ENCODE results near the gene EXD3.
"Not testable (repeated sequence)": the region's sequence is repeated elsewhere in the genome, so short reads cannot be mapped to it uniquely, and the experiment has no call there.

Gene EXD3

DNA sequence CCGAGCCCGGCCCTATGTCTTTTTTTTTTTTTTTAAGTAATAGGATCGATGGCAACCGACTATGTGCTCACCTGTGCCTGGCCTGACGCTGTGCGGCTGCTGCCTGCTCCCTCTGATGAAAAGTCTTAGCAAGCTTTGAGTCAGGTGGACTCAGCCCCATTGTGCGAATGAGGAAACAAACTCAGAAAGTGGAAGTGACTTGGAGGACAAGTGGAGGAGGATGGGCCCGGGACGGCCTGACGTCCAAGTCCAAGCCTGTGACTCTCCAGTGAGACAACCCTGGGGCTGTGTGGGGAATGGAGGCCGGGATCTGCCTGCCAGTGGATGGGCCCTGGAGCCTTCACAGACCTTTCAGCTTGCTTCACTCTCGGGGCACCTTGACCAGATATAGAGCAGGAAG lies 57.9 kb downstream of the EXD3 start:
- DNase-seq (ENCODE audit: low read depth): no peak

DNA sequence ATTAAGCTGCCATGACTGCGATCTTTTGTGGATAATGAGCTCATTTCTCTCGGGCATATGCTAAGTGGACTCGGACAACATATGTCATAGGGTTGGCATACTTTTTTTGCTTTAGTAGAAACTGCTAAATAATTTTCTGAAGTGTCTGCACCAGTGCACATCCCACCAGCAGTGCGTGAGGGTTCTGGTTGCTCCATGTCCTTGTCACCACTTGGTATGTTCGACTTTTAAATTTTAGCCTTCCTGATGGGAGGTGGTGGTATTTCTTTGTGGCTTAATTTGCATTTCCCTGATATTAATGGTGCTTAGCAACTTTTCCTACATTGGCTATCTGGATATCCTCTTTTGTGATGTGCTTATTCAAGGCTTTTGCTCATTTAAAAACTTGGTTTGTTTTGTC lies 63.1 kb downstream of the EXD3 start:
- no peak for DNase-seq (ENCODE audit: low read depth)

DNA sequence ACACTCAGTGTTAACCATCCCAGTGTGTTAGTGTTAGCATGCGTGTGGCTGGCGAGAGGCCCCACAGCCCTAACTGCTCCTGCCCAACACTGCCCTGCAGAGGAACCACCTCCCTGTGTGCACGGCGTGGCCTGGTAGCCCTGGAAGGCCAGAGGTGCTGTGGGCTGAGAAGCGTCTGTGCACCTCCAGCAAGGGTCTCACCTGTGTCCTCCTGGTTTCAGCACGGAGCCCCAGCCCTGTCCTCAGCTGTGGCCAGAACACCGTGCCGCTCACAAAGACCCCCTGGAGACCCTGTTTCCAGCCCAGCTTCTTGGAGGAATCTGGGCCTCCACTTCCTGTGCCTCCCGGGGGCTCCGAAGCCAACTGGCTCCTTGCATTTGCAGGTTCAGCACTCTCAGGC lies 64.8 kb downstream of the EXD3 start:
- no peak for DNase-seq (ENCODE audit: low read depth)

DNA sequence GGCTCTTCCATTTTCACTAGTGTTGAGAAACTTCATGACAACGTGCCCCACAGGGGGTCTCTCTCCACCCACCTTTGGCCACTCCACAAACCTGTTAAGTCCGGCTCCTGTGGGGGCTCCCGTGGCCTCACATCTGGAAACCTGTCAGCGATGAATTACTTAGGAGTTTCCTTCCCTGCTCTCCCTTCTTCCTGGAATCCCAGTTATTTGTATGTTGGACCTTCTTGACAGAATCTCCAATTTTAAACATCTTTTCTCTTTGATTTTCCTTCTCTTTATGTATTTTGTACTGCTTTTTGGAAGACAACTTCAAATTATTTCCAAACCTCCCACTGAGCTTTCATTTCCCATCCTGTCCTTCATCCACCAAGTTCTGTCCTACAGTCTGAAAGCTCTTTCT lies 65.8 kb downstream of the EXD3 start:
- DNase-seq (ENCODE audit: low read depth): no peak

DNA sequence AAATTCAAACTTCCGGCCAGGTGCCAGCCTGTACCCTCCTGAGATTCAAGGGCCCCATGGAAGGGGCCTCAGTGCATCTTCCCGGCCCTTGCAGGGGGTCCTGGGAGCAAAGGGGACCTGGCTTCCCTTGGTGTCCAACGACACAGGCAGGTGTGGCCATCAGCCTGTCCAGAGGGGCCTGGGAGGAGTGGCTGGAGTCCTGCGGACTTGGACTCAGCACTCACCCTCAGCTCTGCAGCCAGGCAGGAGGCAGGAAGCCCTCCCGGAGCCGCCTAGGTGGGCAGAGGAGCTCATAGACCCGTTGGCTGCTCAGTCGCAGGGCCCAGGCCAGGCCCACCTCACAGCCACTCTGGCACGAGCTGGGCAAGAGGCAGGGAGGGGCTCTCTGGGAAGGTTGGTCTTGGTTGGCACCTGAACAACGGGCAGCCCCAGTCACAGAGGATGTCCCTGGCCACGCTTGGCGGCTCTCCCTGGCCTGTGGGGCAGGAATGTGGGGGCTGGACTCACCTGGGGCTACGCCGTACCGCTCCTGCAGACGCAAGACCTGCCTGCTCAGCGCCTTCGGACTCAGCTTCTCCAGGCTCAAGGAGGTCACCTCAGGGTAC lies 67.1 kb downstream of the EXD3 start:
- DNase-seq (ENCODE audit: low read depth): no peak

DNA sequence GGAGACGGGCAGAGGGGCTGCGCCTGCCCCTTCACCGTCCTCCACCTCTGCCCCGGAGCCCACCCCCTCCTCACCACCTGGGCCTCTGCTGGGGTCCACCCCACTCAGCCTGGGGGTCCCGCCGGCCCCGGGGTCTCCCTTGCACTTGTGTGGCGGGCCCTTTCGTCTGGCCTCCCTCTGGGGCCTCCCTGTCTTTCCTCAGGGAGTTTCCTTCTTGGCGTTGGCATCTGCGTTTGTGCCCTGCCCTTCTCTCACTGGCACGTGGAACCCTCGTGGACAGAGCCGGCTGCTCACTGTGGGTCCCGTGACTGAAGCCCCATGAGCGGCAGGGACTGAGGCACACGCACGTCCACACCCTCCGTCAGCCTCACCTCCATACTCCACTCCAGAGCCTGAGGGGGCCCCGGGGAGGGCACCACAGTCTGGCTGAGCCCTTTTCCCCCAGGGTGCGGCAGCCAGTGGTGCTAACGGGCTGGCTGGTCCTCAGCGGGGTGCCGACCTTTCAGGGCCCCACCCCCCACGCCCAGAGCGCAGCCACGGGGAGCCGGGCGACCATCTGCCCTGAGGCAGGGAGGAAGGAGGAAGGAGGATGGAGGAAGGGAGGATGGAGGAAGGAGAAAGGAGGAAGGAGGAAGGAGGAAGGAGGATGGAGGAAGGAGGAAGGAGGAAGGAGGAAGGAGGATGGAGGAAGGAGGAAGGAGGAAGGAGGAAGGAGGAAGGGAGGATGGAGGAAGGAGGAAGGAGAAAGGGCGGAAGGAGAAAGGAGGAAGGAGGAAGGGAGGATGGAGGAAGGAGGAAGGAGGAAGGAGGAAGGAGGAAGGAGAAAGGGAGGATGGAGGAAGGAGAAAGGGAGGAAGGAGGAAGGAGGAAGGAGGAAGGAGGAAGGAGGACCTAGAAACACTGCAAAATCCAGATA lies 67.9 kb downstream of the EXD3 start:
- no peak for DNase-seq (ENCODE audit: low read depth)

DNA sequence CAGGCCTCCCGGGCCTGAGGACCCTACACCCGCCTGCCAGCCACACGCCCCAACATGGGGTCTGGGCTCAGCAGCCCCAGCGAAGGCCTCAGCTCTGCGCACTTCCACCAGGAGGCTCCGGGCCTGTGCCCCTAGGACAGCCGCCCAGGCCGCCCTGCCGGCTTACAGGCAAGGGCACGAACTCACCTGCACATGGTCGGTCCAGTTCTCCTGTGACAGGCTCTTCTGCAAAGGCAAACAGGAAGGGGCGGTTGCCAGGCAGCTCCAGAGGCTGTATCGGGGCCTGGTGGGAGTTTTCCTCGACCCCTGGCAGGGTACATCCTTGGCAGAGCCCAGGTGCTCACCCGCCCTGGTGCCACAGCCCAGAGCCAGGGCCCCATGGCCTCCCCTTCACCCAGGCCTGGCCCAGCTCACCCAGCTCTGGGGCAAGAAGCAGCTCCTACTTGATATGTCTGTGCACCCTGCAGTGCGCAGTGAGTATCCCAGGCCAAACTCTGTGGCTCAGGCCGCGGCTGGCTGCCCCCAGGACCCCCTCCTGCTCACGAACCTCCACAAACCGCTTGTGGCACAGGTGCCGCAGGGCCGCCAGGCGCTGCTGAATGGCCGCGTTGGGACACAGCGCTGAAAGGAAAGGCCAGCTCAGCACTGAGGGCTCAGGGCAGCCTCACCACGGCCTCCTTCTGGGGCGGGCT lies 68.7 kb downstream of the EXD3 start:
- no peak for DNase-seq (ENCODE audit: low read depth)

DNA sequence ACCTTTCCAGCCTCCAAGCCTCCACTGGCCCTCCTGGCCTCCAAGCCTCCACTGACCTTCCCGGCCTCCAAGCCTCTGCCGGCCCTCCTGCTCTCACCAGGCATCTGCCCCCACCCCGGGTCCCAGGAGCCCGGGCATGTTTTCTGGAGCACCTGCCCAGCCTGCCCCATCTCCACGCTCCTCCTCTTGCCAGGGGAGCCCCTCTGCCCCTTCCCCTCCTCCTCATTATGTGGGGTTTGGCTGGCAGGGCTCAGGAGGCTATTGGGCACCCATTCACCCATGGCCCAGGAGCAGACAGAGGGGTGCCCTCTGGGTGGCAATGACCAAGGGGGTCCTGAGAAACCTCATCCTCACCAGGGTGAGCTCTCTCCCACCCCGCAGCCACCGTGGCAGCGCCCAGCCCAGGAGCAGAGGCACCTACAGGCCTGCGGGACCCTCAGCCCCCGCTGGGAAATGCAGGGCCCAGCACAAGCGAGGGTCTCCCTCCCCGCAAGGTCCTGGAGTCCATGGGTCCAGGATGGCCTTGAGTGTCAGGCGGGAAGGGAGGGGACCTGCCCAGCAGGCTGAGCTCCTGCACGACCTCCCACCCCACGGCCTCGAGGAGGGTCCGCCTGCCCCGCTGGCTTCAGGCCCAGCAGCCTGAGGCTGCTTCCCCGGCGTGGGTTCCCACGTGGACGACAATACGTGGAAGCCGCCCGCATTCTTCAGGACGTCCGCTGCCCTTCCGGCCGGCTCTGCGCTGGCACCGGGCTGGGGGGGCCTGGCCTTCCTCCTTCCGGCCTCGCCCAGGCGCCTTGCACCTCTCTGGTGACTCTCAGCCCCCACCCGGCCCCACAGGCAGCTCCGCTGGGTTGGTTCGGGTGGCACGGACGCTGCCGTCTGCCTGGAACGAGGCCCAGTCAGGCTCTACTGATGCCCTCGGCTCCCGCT lies 69.5 kb downstream of the EXD3 start:
- no peak for DNase-seq (ENCODE audit: low read depth)

DNA sequence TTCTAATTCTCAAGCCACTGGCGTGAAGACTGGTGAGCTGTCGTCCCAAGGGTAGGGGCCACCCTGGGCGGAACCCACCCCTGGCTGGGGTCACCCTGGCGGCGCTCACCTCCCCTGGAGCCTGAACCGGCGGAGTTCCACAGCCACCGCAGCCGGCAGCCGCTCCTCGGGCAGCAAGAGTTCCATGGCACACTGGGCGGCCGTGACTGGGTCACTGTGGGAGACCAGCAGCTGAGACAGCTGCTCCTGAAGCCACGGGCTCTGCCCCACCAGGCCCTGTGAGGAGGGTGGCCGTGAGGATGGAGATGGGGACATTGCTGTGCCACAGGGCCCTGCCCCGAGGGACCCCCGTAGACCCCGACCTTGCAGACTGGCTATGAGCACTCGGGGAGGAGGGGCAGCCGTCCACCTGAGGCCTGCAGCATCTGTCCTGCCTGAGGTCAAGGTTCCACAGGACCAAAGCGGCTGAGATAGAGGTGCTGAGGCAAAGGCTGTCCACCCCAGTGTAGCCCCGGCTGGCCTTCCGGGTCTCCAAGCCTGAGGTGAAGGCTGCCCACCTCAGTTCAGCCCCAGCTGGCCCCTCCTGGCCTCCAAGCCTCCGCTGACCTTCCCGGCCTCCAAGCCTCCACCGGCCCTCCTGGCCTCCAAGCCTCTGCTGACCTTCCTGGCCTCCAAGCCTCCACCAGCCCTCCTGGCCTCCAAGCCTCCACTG lies 70.3 kb downstream of the EXD3 start:
- no peak for DNase-seq (ENCODE audit: low read depth)

DNA sequence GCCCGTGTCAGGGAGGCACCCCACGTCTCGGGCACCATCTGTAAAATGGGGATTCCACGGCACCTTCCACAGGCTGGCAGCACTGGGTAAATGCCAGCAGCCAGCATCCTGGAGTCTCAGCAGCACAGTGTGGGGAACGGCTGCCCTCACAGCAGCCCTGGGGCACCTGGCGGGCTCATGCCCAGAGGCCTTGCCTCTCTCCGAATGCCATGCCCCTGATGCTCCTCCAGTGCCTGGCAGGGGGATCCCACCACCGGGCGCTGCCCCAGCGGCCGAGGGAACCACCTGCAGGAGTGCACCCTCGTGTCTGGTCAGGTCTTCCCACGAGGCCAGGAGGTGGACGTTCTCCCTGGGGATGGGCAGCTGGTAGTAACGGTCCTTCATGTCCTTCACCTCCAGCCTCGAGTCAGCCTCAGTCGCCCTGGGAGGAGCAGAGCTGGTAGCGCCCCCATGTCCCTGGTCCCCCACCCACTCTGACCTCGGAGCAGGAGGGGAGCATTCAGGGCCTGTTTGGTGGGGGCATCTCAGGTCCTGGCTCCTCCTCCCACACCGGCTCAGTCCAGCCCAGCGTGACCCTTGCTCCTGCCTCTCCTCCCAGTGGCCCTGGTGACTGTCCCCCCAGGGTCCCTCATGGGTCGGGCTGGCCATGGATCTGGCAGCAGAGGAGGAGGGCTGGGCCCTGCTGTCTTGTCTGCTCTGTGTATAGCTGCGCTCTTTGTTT lies 71.0 kb downstream of the EXD3 start:
- no peak for DNase-seq (ENCODE audit: low read depth)

DNA sequence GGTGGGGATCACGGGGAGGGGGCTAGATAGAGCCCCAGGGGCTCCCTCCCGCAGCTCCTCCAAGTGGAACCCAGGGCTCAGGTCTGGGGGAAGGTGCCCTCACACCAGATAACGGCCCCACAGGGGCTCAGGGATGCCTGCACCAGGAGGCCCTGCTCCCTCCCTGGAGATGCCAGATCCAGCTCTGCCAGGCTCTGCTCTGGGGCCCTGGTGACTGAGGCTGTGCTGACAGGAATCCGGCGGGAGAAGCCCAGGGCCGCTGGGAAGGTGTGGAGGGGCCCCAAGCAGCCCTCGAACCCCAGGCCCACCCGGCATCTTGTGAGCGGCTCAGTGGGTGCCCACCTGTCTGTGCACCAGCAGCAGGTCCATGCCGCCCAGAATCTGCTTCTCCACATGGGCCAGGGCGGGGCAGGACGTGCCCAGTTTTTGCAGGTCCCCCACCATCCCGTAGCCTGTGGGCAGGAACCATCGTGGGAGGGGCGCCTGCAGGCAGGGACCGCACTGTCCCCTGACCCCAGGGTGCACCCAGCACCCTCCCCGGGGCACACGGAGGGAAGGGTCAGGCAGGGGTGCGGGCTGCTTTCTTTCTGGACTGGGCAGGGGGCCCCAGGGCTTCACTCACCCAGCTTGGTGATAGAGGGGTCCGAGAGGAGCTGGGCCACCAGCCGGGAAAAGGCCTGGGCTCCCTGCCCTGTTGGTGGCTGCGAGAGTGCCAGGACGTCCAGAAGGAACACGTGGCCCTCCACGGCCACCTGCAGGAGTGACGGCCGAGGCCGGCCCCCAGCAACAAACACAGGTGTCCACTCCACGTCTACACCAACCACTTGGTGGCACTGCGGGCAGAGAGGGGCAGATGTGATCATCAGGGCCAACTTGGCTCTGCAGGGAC lies 72.0 kb downstream of the EXD3 start:
- DNase-seq (ENCODE audit: low read depth): no peak

DNA sequence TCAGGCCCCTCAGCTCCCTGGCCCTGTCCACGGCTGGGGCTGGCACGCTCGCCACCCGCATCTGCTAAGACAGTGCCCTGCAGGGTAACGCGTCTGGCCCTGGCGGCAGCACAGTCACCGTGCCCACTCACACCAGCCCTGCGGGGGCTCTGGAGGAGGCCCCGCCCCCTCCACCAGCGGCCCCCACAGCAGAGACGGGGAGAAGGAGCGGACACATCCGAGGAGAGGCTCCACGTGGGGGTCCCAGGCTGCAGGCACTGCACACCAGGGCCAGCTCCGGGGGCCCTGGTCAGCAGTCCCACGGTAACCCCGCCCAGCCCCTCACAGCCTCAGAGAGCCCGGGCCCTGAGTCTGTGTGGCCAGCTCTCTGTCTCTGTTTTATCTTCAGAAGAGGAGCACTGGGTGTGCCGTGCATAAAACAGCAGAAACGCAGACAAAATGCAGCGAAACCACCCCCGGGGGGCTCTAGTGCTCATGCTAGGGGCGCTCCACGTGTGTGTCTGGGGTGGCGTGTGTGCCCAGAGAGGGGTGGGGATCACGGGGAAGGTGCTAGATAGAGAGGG lies 73.4 kb downstream of the EXD3 start:
- DNase-seq (ENCODE audit: low read depth): no peak

DNA sequence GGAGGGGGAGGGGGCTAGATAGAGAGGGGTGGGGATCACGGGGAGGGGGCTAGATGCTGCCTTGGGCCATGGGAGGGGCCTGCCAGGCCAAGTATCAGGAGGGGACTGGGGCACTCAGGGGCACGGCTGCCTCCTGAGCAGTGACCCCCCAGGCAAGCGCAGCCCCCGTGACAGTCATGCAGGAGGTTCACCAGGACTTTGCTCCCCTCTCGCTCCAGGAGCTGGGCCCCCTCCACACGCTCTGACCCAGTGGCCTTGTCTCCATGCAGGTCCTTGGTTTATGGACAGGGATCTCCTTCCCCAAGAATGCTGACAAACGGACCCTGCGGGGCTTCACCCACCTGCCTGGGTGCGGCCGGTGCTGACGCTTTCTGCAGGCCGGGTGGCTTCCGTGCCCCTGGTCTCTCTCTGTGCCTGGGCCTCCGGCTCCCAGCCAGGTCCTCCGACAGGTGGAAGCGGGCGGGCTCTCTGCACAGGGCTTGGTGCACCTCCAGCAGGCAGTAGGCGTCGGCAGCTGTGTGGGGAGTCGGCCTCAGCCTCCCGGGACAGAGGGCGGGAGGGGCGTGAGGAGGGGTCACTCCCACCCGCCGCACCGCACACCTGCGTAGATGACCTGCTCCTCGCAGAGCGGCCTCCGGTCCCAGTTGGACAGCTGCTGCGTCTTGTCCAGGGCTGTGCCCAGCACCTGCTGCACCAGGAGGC lies 74.0 kb downstream of the EXD3 start:
- DNase-seq (ENCODE audit: low read depth): no peak

DNA sequence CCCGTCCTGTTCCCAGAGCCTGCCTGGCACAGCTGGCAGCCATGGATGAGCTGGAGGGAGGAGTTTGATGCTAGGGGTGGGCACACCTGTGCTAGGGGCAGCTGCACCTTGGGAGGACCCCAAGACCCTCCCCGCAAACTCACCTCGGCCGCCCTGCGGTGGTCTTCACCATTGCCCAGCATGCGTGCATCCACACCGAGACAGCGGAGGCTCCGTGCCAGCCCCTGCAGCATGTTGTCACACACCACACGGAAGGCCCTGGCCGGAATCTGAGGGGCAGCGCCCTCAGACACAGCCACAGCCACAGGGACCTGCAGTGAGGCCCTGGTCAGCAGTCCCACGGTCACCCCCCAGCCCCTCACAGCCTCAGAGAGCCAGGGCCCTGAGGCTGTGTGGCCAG lies 75.0 kb downstream of the EXD3 start:
- DNase-seq (ENCODE audit: low read depth): no peak

DNA sequence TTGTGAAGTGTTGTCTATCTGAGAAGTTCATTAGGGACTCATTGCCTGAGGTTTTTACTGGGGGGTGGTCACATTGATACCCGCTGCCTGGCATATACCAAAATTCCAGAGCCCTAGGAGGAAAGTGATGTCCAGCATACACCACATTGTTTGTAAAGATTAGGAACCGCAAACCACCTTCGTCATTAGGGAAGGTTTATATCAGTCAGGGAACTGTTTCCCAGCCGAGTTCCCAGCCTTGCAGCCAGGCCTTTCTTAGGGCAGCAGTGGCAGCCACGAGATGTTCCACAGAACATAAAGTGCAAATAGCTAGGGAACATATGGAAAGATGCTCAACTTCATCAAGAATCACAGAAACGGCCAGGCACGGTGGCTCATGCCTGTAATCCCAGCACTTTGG lies 80.5 kb downstream of the EXD3 start:
- DNase-seq (ENCODE audit: low read depth): no peak

DNA sequence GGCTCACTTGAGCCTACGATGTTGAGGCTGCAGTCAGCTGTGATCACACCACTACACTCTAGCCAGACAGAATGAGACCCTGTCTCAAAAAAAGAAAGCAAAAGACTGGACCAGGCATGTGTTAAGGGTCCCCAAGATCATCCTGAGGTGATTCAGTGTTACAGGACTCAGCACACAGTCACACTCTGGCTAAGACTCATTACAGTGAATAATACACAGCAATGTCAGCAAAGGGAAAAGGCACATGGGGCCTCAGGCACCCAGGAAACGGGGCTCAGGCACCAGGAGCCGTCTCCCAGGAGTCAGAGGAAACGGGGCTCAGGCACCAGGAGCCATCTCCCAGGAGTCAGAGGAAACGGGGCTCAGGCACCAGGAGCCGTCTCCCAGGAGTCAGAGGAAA lies 81.7 kb downstream of the EXD3 start:
- DNase-seq (ENCODE audit: low read depth): no peak

DNA sequence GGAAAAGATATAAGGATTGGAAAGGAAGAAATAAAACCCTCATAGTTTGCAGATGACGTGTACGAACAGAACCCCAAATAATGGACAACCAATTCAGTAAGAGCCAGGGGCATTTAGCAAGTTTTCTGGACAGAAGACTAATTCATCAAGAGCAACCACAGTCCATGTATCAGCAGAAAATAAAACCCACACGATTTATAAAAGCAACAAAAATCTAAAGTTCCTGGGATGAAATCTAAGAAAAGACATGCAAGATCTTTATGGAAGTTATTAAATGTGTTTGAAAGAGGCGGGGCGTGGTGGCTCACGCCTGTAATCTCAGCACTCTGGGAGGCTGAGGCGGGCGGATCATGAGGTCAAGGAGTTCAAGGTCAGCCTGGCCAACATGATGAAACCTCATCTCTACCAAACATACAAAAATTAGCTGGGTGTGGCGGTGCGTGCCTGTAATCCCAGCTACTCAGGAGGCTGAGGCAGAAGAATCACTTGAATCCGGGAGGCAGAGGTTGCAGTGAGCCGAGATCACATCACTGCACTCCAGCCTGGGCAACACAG lies 83.0 kb downstream of the EXD3 start:
- not testable (repeated sequence) for DNase-seq (ENCODE audit: low read depth)

All from activated T-cell treated with anti-CD3 and anti-CD28 coated beads for 24 hours (primary cell).